Activated CD8-positive, alpha-beta memory T cell treated with anti-CD3 and anti-CD28 coated beads, Interleukin-2, amount 50 U/mL, for 1 hour (primary cell): Measurements from ENCODE around the gene FAM20C.

Source experiments
- DNase-seq: peaks from one replicate; pipeline ENCODE4 v3.0.0-alpha.2; 2020; ENCODE audit errors: extremely low read depth

Gene FAM20C

GRCh38 chr7:245574-246295 lies 53.4 kb downstream of the FAM20C start:
- no peak for DNase-seq

DNA sequence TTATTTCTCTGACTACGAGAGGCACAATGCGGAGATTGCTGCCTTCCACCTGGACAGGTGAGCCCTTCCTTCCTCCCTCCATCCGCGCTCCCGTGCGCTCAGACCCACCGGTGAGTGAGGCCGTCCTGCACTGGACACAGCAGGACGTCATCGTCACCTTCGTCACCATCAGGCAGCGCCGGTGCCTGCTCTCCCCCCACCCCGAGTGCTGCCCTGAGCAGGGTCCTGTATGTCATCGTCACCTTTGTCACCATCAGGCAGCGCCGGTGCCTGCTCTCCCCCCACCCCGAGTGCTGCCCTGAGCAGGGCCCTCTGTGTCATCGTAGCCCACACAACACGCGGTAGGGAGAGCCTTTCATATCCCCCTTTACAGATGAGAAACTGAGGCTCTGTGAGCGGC lies 54.1 kb downstream of the FAM20C start:
- DNase-seq: no peak

DNA sequence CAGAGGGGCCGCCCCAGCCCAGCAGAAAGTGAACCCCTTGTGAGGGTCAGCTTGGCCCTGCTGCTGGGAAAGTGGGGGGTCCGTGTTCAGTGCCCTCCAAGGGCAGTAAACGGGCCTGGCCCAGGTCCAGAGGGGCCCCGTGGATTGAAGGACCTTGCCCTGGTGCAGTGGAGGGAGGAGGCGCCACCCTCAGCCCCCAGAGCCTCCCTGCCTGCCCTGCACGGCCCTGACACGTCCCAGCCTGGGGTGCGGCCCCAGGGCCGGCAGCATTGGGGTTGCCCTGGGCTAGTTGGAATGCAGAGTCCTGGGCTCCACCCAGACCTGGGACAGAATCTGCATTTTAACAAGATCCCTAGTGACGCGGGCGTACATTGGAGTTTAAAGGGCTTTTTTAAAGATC lies 54.8 kb downstream of the FAM20C start:
- DNase-seq: no peak

DNA sequence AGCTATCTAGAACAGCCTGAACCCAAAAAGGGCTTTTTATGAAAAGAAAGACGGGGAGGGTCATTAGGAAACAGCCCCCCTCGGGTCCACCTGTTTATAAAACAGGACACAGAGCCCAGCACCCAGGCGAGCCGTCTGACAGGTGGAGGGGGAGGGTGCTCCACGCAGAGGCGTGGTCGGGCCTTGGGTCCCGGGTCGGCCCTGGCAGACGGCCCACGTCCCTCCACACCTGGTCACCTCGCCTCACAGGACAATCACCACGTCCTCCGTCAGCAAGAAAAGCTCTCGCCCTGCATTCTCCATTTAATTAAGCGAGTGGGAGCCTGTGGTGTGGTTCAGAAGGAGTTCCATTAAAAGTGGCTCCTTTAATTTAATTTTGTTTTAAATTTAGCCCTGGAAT lies 55.3 kb downstream of the FAM20C start:
- DNase-seq: no peak

GRCh38 chr7:248732-249435 lies 56.5 kb downstream of the FAM20C start:
- DNase-seq: no peak

DNA sequence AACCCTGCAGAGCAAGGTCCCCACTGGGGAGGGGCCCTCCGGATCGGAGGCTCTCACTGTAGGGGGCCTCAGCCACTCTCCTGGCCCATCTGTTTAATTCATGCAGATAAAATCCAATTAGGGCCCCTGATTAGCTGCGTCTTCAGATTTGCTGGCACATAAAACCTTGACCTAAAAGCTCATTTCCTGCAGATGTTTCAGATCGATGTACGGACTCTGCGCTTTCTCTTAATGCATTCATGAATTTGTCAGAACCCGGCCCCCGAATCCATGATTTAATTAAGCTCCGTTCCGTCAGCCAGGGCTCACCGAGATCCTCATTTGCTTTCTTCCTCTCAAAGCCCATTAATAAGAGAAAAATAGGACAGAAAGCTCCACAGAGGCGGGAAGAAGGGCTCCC lies 57.6 kb downstream of the FAM20C start:
- no peak for DNase-seq

DNA sequence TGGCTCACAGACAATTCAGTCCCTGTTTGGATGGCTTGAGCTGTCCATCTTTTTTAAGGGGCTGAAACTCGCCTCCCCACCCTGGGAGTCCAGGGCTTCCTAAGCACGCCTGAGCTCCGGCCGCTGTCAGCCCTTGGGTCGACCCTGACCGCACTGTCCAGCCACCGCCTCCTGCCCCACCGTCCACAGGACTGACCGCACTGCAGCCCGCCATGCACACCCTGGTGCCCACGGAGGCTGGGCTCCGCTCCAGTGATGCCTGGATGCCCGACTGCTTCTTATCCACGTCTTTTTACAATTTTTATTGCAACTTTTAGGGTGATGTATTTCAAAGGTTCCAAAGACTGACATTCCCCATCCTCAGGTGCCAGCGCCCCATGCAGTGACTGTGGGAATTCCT lies 58.2 kb downstream of the FAM20C start:
- DNase-seq: no peak

DNA sequence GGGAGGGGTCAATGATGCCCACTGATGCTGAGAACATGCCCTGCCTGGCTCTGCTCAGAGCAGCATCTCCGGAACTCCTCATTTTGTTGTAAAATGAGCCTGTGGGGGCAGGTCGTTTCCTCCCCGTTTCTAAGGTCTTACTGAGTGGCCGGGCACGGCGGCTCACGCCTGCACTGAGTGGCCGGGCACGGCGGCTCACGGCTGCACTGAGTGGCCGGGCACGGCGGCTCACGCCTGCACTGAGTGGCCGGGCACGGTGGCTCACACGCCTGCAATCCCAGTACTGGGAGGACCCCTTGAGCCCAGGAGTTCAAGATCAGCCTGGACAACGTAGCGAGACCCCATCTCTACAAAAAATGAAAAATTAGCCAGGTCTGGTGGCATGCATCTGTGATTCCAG lies 58.6 kb downstream of the FAM20C start:
- no peak for DNase-seq

DNA sequence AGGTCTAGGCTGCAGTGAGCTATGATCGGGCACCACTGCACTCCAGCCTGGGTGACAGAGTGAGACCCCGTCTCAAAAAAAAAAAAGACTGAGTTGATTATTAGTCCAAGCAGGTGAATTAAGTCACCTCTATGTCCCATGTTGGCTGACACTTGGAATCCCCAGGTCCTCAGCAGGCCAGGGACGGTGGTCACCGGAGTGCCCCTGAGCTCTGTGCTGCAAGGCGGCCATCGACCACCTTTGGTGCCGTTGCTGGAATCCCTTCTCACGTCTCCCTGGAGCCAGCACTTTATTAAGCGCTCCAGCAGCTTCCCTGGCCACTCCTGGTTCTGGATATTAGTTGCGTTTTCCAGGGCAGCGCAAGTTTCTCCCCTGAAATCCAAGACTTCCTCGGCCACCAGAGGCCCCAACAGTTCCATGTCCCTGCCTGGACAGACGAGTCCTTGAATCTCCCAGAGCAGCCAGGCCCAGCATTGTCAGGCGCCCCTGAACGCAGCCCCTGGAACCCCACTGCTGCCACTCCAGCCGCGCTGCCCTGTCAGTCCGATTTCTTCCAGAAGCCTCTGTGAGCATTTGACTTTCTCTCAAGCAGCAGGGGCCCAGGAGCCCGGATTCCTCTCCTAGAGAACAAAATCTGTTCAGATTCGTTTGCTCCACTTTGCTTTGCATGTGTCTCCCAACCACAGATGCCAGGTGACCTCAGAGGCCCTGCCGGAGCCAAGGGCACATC lies 59.2 kb downstream of the FAM20C start:
- DNase-seq: no peak

GRCh38 chr7:252216-252965 lies 60.0 kb downstream of the FAM20C start:
- DNase-seq: no peak

- DNase-seq: no peak
Observed at GRCh38 chr7:252981-253380, 60.6 kb downstream of the FAM20C start.

- DNase-seq: no peak
Observed at GRCh38 chr7:253581-254336, 61.4 kb downstream of the FAM20C start.

- DNase-seq: no peak
Observed at GRCh38 chr7:254337-255037, 62.1 kb downstream of the FAM20C start.

GRCh38 chr7:255038-255435 lies 62.7 kb downstream of the FAM20C start:
- no peak for DNase-seq

GRCh38 chr7:255721-256361 lies 63.5 kb downstream of the FAM20C start:
- DNase-seq: no peak

DNA sequence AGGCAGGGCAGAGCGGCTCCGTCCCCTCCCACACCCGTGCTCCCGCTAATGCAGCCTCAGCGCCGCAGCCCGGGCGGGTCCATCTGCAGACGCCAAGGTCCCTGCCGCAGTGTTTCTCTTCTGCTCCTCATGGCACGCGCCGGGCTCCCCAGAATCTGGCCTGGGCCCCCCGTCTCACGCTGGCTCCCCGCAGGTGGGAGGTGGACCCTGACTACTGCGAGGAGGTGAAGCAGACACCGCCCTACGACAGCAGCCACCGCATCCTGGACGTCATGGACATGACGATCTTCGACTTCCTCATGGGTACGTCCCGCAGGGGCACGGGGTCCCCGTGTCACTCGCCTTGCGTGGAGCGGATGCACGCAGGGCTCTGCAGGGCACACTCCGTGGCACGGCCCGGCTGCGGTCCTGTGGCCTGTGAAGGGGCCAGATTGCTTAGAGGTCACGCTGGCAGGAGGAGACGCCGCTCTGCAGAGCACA lies 64.1 kb downstream of the FAM20C start:
- DNase-seq: no peak

DNA sequence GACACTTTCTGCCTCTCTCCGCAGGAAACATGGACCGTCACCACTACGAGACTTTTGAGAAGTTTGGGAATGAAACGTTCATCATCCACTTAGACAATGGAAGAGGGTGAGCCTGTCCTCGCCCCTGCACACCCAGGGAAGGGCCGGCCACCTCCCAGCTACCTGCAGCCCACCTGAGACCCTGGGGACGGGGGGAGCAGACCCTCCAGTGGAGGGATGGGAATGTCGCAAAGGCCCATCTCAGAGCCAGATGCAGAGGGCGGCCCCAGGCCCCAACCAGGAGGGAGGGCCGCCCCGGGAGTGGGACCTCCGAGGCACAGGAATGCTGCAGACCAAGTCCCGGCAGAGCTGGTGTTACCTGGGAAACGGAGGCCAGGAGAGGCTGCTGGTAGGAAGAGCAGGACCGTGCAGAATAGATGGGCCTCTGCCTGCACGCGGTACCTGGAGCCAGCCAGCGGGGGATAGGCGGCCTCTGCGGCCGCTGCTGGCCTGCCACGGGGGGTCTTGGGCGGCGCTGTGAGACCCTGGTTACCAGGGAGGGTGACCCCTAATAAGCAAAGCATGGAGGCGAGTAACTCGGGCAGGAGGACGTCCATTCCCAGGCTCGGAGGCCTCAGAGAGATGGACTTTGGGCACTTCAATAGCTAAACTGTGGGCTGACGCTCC lies 64.7 kb downstream of the FAM20C start:
- DNase-seq: no peak

DNA sequence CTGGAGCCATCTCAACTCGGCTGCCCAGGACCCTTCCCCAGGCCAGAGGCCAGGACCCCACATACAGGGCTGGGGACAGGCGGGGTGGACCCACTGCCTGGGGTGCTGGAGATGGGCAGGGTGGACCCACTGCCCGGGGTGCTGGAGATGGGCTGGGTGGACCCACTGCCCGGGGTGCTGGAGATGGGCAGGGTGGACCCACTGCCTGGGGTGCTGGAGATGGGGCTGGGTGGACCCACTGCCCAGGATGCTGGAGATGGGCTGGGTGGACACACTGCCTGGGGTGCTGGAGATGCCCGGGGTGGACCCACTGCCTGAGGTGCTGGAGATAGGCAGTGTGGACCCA lies 65.2 kb downstream of the FAM20C start:
- no peak for DNase-seq

- DNase-seq: no peak
Observed at GRCh38 chr7:258476-259190, 66.3 kb downstream of the FAM20C start.
